Tibial nerve (tissue), 4 donors: ENCODE measurements around the gene MPI. TPM values are rescaled to one million over a fixed set of nuclear protein-coding genes. Genes with fewer than 3 reads are reported as not detected.

Source experiments
- DNase-seq, 2 donors: peaks; one replicate each; pipeline ENCODE4 v3.0.0-alpha.2; 2019; ENCODE audit warnings: low spot score in 2 of 2
- H3K27ac ChIP-seq, 4 donors: fragments of 200-600 bp; sonication (generic) in 3 of 4; one replicate each; pipeline ENCODE4 v1.5.1; 2017 to 2019; ENCODE audit warnings: mild to moderate bottlenecking in 1 of 4
- H3K27me3 ChIP-seq, 2 donors: fragments of 200-600 bp; sonication (generic) in 1 of 2; one replicate each; pipeline versions ENCODE4 v1.5.1 to v1.6.0; 2017 to 2019
- H3K36me3 ChIP-seq, 3 donors: fragments of 200-600 bp; sonication (generic); one replicate each; pipeline ENCODE4 v1.5.1; 2018 to 2019
- H3K4me1 ChIP-seq, 4 donors: fragments of 200-600 bp; sonication (generic) in 3 of 4; one replicate each; pipeline ENCODE4 v1.5.1; 2017 to 2019
- H3K4me3 ChIP-seq, 4 donors: fragments of 200-600 bp; sonication (generic) in 3 of 4; one replicate each; pipeline ENCODE4 v1.5.1; 2017 to 2019; ENCODE audit warnings: mild to moderate bottlenecking in 1 of 4, moderate library complexity in 1 of 4
- H3K9me3 ChIP-seq, 4 donors: fragments of 200-600 bp; sonication (generic) in 3 of 4; one replicate each; pipeline ENCODE4 v1.5.1; 2017 to 2019
- CTCF ChIP-seq, 5 experiments: fragments of 200-600 bp in 3 of 5; fragments of 450-650 bp in 2 of 5; sonication (generic) in 3 of 5; IDR thresholded peaks; one replicate each; pipeline ENCODE4 v1.5.1; 2016 to 2019; ENCODE audit warnings: antibody characterized with exemption in 5 of 5, mild to moderate bottlenecking in 3 of 5, moderate library complexity in 2 of 5
- EP300 ChIP-seq, 2 donors: sonication (generic); formaldehyde crosslinking; IDR thresholded peaks; one replicate each; pipeline ENCODE4 v1.6.1; 2017; ENCODE audit warnings: antibody characterized with exemption in 2 of 2, mild to moderate bottlenecking in 1 of 2
- POLR2A ChIP-seq, 2 donors: fragments of 450-650 bp; IDR thresholded peaks; one replicate each; pipeline ENCODE4 v1.6.1; 2017; ENCODE audit warnings: antibody characterized with exemption in 2 of 2, mild to moderate bottlenecking in 2 of 2, moderate library complexity in 2 of 2
- WGBS, 2 donors: methylation state at CpG; one replicate each; pipeline ENCODE4 v1.1.5; 2018; 5-methylcytosine and 5-hydroxymethylcytosine counted together
- total RNA-seq, 4 donors: library from RNA; depleted of rRNA; stranded (reverse); fragments of >200 nt; gene quantifications; one replicate each; pipeline ENCODE4 v1.1.0, GENCODE V29; 2016

Gene MPI
- total RNA-seq, 4 donors from 2014 or later = 42.4 to 79.3 (median 60.8) TPM

DNA sequence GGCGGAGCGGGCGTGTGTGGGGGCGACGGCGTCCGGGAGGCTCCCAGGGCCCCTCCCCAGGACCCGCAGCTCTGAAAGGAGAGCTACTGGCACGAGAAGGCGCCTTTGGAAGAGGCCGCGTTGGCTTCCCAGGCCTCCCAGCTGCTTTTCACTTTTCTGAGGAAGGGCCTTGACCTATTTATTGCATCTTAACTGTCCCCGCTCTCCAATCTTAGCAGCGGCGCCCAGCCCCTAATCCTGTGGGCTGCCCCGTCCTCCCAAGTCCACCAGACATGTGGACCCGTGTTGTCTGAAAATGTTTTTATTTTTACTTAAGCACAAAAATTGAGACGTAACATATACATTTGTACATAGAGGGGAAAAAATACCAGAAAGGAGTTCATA is 46.4 kb upstream of the MPI start:
- Histone ChIP-seq H3K27ac (peak overlapping the region; percentile 83 to 94 (median 88)), H3K4me1 (peaks cover 0 to 36% (median 11%) of the 10 kb centered on the region in 4 donors), H3K36me3 (peaks cover 0 to 66% (median 9%) of the 10 kb centered on the region in 3 donors), H3K4me3 (peak overlapping the region; percentile 58 to 94 (median 91)), H3K27me3 (no peaks in the 10 kb centered on the region), H3K9me3 (no peaks in the 10 kb centered on the region)
- peak in 1 of 2 donors; percentile 6 for TF ChIP-seq EP300 (IDR thresholded peaks at IDR 0.05)
- TF ChIP-seq CTCF (IDR thresholded peaks at IDR 0.05) = no peak
- WGBS, 2 donors = 9 to 11% methylated on average over 17 to 18 of the region's 18 CpGs
- no peak for DNase-seq

- peak overlapping the region in 3 of 4 donors; percentile 83 to 94 (median 92) for H3K27ac ChIP-seq
- peaks cover 0 to 36% (median 11%) of the 10 kb centered on the region in 4 donors for H3K4me1 ChIP-seq
- no peak for DNase-seq
- H3K36me3 ChIP-seq = peaks cover 0 to 66% (median 12%) of the 10 kb centered on the region in 3 donors
- TF ChIP-seq POLR2A (IDR thresholded peaks at IDR 0.05) = no peak
- TF ChIP-seq CTCF (IDR thresholded peaks at IDR 0.05) = no peak
- no peak for TF ChIP-seq EP300 (IDR thresholded peaks at IDR 0.05)
- 50 to 65% methylated on average over 7 to 12 of the region's 12 CpGs for WGBS, 2 donors
- peak overlapping the region in 1 of 4 donors; percentile 94 for H3K4me3 ChIP-seq
- H3K9me3 ChIP-seq = no peaks in the 10 kb centered on the region
- no peaks in the 10 kb centered on the region for H3K27me3 ChIP-seq
Measured at GRCh38 chr15:74843891-74844299, 45.9 kb upstream of the MPI start.

DNA sequence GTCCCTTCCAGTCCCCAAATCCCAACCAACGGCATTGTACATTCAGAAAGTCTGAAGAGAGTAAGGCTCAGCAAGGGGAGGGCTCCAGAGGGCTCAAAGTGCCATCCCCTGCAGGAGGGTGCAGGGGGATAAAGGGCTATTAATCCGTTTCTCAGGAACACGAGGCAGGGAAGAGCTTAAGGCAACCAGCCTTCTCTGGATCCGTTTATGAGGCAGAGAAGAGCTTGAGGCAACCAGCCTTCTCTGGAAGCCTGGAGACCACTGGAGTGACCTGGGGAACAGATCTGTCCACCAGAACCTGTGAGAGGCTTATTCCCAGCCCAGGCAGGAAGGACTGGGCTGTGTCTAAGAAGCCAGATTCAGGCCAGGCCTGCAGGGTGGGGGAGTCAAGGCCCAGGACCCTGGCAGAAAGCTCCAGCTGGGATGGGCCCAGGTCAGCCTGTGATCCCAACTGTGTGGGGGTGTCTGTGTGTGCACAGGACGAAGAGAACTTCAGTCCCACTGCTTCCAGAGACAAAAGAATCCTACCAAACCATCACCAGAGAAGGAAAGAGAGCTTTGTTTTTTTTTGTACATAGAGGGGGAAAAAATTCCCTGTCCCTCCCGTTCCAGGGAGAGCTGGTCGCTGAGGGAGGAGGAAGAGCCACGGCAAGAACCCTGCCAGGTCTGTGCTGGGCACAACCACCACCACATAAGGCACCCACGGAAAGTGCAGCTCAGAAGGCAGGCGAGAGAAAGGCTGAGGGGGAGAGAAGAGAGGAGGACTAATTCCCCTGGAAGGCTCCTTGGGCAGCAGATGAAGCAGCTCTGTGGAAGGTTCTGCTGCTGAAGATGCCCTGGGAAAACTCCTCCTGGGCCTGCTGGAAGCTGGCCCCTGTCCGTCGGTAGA is 45.3 kb upstream of the MPI start:
- 72 to 77% methylated on average over 12 of the region's 12 CpGs for WGBS, 2 donors
- TF ChIP-seq EP300 (IDR thresholded peaks at IDR 0.05) (no peak), CTCF (IDR thresholded peaks at IDR 0.05) (no peak), POLR2A (IDR thresholded peaks at IDR 0.05) (no peak)
- H3K36me3 ChIP-seq = peaks cover 0 to 66% (median 14%) of the 10 kb centered on the region in 3 donors
- no peak overlapping the region for H3K4me3 ChIP-seq
- peaks cover 0 to 36% (median 11%) of the 10 kb centered on the region in 4 donors for H3K4me1 ChIP-seq
- H3K9me3 ChIP-seq = no peaks in the 10 kb centered on the region
- H3K27ac ChIP-seq = peak overlapping the region in 3 of 4 donors; percentile 52 to 94 (median 92)
- no peaks in the 10 kb centered on the region for H3K27me3 ChIP-seq
- DNase-seq = no peak

GRCh38 chr15:74845208-74845568 is 44.7 kb upstream of the MPI start:
- Histone ChIP-seq H3K27me3 (no peaks in the 10 kb centered on the region), H3K4me1 (peaks cover 0 to 36% (median 11%) of the 10 kb centered on the region in 4 donors), H3K9me3 (no peaks in the 10 kb centered on the region), H3K27ac (peak overlapping the region in 1 of 4 donors; percentile 52), H3K36me3 (peaks cover 0 to 66% (median 20%) of the 10 kb centered on the region in 3 donors), H3K4me3 (no peak overlapping the region)
- WGBS, 2 donors = 76 to 82% methylated on average over 5 of the region's 5 CpGs
- TF ChIP-seq CTCF (IDR thresholded peaks at IDR 0.05) = no peak
- no peak for TF ChIP-seq POLR2A (IDR thresholded peaks at IDR 0.05)
- no peak for TF ChIP-seq EP300 (IDR thresholded peaks at IDR 0.05)
- no peak for DNase-seq

GRCh38 chr15:74845581-74845980 is 44.3 kb upstream of the MPI start:
- TF ChIP-seq POLR2A (IDR thresholded peaks at IDR 0.05) (no peak), EP300 (IDR thresholded peaks at IDR 0.05) (no peak), CTCF (IDR thresholded peaks at IDR 0.05) (no peak)
- no peak overlapping the region for H3K4me3 ChIP-seq
- 90 to 91% methylated on average over 4 of the region's 4 CpGs for WGBS, 2 donors
- peaks cover 0 to 66% (median 22%) of the 10 kb centered on the region in 3 donors for H3K36me3 ChIP-seq
- H3K9me3 ChIP-seq = no peaks in the 10 kb centered on the region
- H3K4me1 ChIP-seq = peaks cover 0 to 36% (median 11%) of the 10 kb centered on the region in 4 donors
- no peaks in the 10 kb centered on the region for H3K27me3 ChIP-seq
- H3K27ac ChIP-seq = peak overlapping the region in 1 of 4 donors; percentile 52
- DNase-seq = no peak
